ENCODE results near the gene AACS. TPM values are rescaled to one million over a fixed set of nuclear protein-coding genes. Genes with fewer than 3 reads are reported as not detected.

AACS gene
- total RNA-seq, 4 donors from 2014 or later, result 14.8 to 24.0 (median 20.1) TPM

- DNase-seq, result no peak
- Histone ChIP-seq H3K4me1 (no peaks in the 10 kb centered on the region), H3K9me3 (no peaks in the 10 kb centered on the region), H3K4me3 (replicated peaks in 1 of 3) (no peak overlapping the region), H3K27me3 (no peaks in the 10 kb centered on the region), H3K36me3 (no peaks in the 10 kb centered on the region), H3K27ac (no peak overlapping the region)
- TF ChIP-seq CTCF (IDR thresholded peaks at IDR 0.05) (no peak), POLR2A (IDR thresholded peaks at IDR 0.05) (no peak)
- WGBS, 2 donors, result 82 to 84% methylated on average over 8 to 9 of the region's 9 CpGs
- intact Hi-C loops (cut with DNase I), result no loop called here
These were observed 95.2 kb downstream of the AACS start for GRCh38 chr12:125160281-125160955.

- no peaks in the 10 kb centered on the region for H3K27me3 ChIP-seq
- 54 to 71% methylated on average over 2 of the region's 2 CpGs for WGBS, 2 donors
- TF ChIP-seq POLR2A (IDR thresholded peaks at IDR 0.05), result no peak
- TF ChIP-seq CTCF (IDR thresholded peaks at IDR 0.05), result no peak
- H3K4me1 ChIP-seq, result no peaks in the 10 kb centered on the region
- no peaks in the 10 kb centered on the region for H3K36me3 ChIP-seq
- no peaks in the 10 kb centered on the region for H3K9me3 ChIP-seq
- no peak for DNase-seq
- no peak overlapping the region for H3K4me3 ChIP-seq (replicated peaks in 1 of 3)
- intact Hi-C loops (cut with DNase I), result no loop called here
- H3K27ac ChIP-seq, result no peak overlapping the region
These were observed 96.4 kb downstream of the AACS start for GRCh38 chr12:125161712-125162022.

GRCh38 chr12:125162489-125163028 lies 97.3 kb downstream of the AACS start:
- intact Hi-C loops (cut with DNase I), result no loop called here
- TF ChIP-seq POLR2A (IDR thresholded peaks at IDR 0.05), result no peak
- no peak for TF ChIP-seq CTCF (IDR thresholded peaks at IDR 0.05)
- no peaks in the 10 kb centered on the region for H3K4me1 ChIP-seq
- no peaks in the 10 kb centered on the region for H3K36me3 ChIP-seq
- DNase-seq, result no peak
- H3K4me3 ChIP-seq (replicated peaks in 1 of 3), result no peak overlapping the region
- no peak overlapping the region for H3K27ac ChIP-seq
- no peaks in the 10 kb centered on the region for H3K27me3 ChIP-seq
- 87 to 92% methylated on average over 15 of the region's 15 CpGs for WGBS, 2 donors
- H3K9me3 ChIP-seq, result no peaks in the 10 kb centered on the region

- H3K36me3 ChIP-seq, result no peaks in the 10 kb centered on the region
- no peak for TF ChIP-seq CTCF (IDR thresholded peaks at IDR 0.05)
- TF ChIP-seq POLR2A (IDR thresholded peaks at IDR 0.05), result no peak
- 83 to 87% methylated on average over 12 of the region's 12 CpGs for WGBS, 2 donors
- no peaks in the 10 kb centered on the region for H3K9me3 ChIP-seq
- no peaks in the 10 kb centered on the region for H3K4me1 ChIP-seq
- DNase-seq, result no peak
- intact Hi-C loops (cut with DNase I), result no loop called here
- H3K4me3 ChIP-seq (replicated peaks in 1 of 3), result no peak overlapping the region
- H3K27ac ChIP-seq, result no peak overlapping the region
- H3K27me3 ChIP-seq, result no peaks in the 10 kb centered on the region
These were observed 97.9 kb downstream of the AACS start for GRCh38 chr12:125163148-125163547.

- Histone ChIP-seq H3K27ac (no peak overlapping the region), H3K9me3 (no peaks in the 10 kb centered on the region), H3K36me3 (no peaks in the 10 kb centered on the region), H3K4me3 (replicated peaks in 1 of 3) (no peak overlapping the region), H3K4me1 (no peaks in the 10 kb centered on the region), H3K27me3 (no peaks in the 10 kb centered on the region)
- no peak for DNase-seq
- intact Hi-C loops (cut with DNase I), result no loop called here
- no peak for TF ChIP-seq POLR2A (IDR thresholded peaks at IDR 0.05)
- TF ChIP-seq CTCF (IDR thresholded peaks at IDR 0.05), result no peak
- 94 to 95% methylated on average over 8 of the region's 8 CpGs for WGBS, 2 donors
These were observed 99.3 kb downstream of the AACS start for GRCh38 chr12:125164541-125164940.

Measured in thyroid gland (tissue), 4 donors.